Ascending aorta (tissue), 2 donors: Measurements from ENCODE around the gene BARX2. TPM values are rescaled to one million over a fixed set of nuclear protein-coding genes. Genes with fewer than 3 reads are reported as not detected.

Experiments used
- DNase-seq, 2 donors: peaks; one replicate each; pipeline ENCODE4 v3.0.0-alpha.2; 2019; ENCODE audit warnings: low spot score in 2 of 2
- H3K27ac ChIP-seq, 2 donors: fragments of 200-600 bp; sonication (generic); one replicate each; pipeline ENCODE4 v1.5.1; 2016 to 2017; ENCODE audit warnings: mild to moderate bottlenecking in 1 of 2
- H3K27me3 ChIP-seq: fragments of 200-600 bp; sonication (generic); one replicate; pipeline ENCODE4 v1.5.1; 2017
- H3K36me3 ChIP-seq, 2 donors: fragments of 200-600 bp; sonication (generic); one replicate each; pipeline ENCODE4 v1.5.1; 2016
- H3K4me1 ChIP-seq, 2 donors: fragments of 200-600 bp; sonication (generic); one replicate each; pipeline ENCODE4 v1.5.1; 2016 to 2017; ENCODE audit warnings: mild to moderate bottlenecking in 1 of 2
- H3K4me3 ChIP-seq, 2 donors: fragments of 200-600 bp; sonication (generic); one replicate each; pipeline ENCODE4 v1.5.1; 2016 to 2017; ENCODE audit warnings: mild to moderate bottlenecking in 1 of 2
- H3K9me3 ChIP-seq, 2 donors: fragments of 200-600 bp; sonication (generic); one replicate each; pipeline ENCODE4 v1.5.1; 2016
- intact Hi-C: fragments of 100-400 bp; cut with DNase I; formaldehyde crosslinking; loops from one replicate; pipeline ENCODE4 v1.15.1; 2023
- total RNA-seq: library from RNA; depleted of rRNA; stranded (reverse); fragments of >200 nt; gene quantifications from one replicate; pipeline ENCODE4 v1.1.0, GENCODE V29; 2016
- TF ChIP-seq, protein P1 (sequence below), 3 experiments: fragments of 200-600 bp in 2 of 3; fragments of 450-650 bp in 1 of 3; sonication (generic) in 2 of 3; IDR thresholded peaks; one replicate each; pipeline ENCODE4 v1.5.1; 2016 to 2019; ENCODE audit warnings: antibody characterized with exemption in 3 of 3, mild to moderate bottlenecking in 1 of 3, moderate library complexity in 1 of 3

Gene BARX2
- total RNA-seq, 1 donor from 2014 or later = not detected

DNA sequence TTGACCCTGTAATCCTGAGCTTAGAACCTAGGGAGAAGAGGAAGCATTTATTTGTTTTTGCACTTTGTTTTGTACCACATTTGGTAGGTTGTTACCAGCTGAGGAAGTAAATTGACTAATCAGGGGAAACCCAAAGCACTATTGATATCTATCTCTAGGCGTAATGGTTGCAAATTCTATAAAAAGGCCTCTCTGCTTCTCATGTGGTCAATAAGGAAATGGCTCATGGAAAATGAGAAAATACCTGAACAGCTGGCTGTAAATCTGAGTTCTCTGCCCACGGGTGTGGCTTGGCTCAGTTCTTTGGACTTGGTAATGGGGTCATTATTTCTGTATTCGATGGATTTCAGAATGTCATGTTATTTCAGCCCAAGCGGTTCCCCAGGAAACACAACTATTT, 42.4 kb downstream of the BARX2 start:
- H3K27ac ChIP-seq = no peak overlapping the region
- no peak overlapping the region for H3K4me3 ChIP-seq
- intact Hi-C loops = no loop called here
- H3K36me3 ChIP-seq = no peaks in the 10 kb centered on the region
- TF ChIP-seq, protein P1, sequence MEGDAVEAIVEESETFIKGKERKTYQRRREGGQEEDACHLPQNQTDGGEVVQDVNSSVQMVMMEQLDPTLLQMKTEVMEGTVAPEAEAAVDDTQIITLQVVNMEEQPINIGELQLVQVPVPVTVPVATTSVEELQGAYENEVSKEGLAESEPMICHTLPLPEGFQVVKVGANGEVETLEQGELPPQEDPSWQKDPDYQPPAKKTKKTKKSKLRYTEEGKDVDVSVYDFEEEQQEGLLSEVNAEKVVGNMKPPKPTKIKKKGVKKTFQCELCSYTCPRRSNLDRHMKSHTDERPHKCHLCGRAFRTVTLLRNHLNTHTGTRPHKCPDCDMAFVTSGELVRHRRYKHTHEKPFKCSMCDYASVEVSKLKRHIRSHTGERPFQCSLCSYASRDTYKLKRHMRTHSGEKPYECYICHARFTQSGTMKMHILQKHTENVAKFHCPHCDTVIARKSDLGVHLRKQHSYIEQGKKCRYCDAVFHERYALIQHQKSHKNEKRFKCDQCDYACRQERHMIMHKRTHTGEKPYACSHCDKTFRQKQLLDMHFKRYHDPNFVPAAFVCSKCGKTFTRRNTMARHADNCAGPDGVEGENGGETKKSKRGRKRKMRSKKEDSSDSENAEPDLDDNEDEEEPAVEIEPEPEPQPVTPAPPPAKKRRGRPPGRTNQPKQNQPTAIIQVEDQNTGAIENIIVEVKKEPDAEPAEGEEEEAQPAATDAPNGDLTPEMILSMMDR (IDR thresholded peaks at IDR 0.05) = no peak
- H3K9me3 ChIP-seq = no peaks in the 10 kb centered on the region
- no peaks in the 10 kb centered on the region for H3K27me3 ChIP-seq
- no peaks in the 10 kb centered on the region for H3K4me1 ChIP-seq
- DNase-seq = no peak

DNA sequence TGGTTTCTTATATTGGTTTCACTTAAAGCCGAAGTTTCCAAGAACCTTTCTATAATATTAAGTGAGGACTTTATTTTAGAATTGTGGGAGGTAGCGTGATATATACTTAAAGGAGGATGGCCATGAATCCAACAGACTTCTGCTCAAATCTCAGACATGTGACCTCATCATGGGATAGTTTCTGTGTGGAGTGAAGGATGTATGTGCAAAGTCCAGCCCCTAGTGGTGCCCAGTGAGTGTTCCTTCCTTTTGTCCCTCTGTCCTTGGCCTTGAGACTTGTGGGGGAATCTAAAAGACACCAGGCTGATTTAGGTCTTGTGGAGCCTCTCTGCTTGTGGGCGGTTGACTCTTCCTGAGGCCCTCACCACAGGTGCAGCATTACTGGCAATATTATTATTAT, 43.7 kb downstream of the BARX2 start:
- no peaks in the 10 kb centered on the region for H3K36me3 ChIP-seq
- no peak for DNase-seq
- TF ChIP-seq, protein P1 (IDR thresholded peaks at IDR 0.05) = no peak
- H3K4me3 ChIP-seq = no peak overlapping the region
- no peaks in the 10 kb centered on the region for H3K4me1 ChIP-seq
- intact Hi-C loops = no loop called here
- H3K9me3 ChIP-seq = no peaks in the 10 kb centered on the region
- no peak overlapping the region for H3K27ac ChIP-seq
- H3K27me3 ChIP-seq = no peaks in the 10 kb centered on the region

DNA sequence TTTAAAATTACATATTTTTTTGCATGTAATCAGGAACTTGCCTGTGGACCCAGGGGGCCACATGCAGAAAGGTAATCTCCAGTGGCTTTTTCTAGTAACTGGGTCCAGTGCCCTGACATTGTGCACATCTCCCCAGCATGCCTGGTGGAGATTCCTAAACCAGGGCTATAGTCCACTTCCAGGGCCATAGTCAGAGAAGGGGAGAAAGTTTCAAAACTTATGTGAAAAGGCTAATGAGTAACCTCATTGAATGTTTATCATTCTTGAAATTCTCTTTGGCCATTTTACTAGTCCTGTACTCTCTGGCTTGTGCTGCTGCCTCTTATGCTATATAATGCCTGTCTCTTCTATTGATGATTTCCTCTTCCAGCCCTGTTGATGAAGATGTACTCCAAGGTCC, 47.8 kb downstream of the BARX2 start:
- no peaks in the 10 kb centered on the region for H3K27me3 ChIP-seq
- no peak for DNase-seq
- no peak overlapping the region for H3K27ac ChIP-seq
- no peaks in the 10 kb centered on the region for H3K4me1 ChIP-seq
- H3K9me3 ChIP-seq = no peaks in the 10 kb centered on the region
- no peak overlapping the region for H3K4me3 ChIP-seq
- TF ChIP-seq, protein P1 (IDR thresholded peaks at IDR 0.05) = no peak
- H3K36me3 ChIP-seq = no peaks in the 10 kb centered on the region
- intact Hi-C loops = no loop called here

DNA sequence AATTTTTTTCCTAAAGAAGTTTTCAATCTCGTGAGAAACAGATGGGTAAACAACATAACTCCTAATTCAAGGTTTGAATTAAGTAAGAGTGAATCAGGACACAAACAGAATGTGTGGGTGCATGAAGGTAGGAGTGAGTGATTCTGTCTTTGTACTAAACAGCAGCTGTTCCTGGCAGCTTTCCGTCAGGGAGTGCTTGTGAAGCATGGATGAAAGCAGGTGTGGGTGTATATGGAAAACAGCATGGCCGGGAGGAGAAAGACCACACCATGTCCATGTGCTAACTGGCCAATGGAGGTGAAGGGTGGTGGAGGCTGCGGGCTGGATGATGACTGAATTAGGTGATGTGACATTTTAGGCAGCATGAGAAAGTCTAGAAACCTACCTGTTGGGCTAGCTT, 49.6 kb downstream of the BARX2 start:
- Histone ChIP-seq H3K9me3 (no peaks in the 10 kb centered on the region), H3K36me3 (no peaks in the 10 kb centered on the region), H3K4me1 (no peaks in the 10 kb centered on the region), H3K27ac (no peak overlapping the region), H3K27me3 (no peaks in the 10 kb centered on the region), H3K4me3 (no peak overlapping the region)
- DNase-seq = no peak
- TF ChIP-seq, protein P1 (IDR thresholded peaks at IDR 0.05) = no peak
- intact Hi-C loops = no loop called here

DNA sequence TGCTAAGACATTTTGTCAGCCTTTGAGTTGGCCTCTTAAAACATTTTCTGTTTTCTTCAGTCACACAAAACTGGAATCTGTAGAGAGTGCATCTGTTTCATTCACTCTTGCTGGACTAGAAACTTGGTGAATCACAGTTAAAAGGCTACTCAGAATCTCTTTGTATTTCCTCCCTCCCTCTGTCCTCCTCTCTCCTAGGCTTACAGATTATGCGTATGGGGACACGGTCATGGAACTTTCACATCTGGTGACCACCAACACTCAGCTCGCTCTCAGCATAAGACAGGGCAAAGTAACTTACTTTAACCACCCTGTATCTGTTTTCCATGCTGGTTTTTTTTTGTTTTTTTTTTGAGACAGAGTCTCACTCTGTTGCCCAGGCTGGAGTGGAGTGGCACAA, 50.4 kb downstream of the BARX2 start:
- TF ChIP-seq, protein P1 (IDR thresholded peaks at IDR 0.05) = no peak
- no peaks in the 10 kb centered on the region for H3K27me3 ChIP-seq
- DNase-seq = no peak
- no peaks in the 10 kb centered on the region for H3K36me3 ChIP-seq
- intact Hi-C loops = no loop called here
- H3K27ac ChIP-seq = no peak overlapping the region
- no peak overlapping the region for H3K4me3 ChIP-seq
- no peaks in the 10 kb centered on the region for H3K4me1 ChIP-seq
- no peaks in the 10 kb centered on the region for H3K9me3 ChIP-seq

DNA sequence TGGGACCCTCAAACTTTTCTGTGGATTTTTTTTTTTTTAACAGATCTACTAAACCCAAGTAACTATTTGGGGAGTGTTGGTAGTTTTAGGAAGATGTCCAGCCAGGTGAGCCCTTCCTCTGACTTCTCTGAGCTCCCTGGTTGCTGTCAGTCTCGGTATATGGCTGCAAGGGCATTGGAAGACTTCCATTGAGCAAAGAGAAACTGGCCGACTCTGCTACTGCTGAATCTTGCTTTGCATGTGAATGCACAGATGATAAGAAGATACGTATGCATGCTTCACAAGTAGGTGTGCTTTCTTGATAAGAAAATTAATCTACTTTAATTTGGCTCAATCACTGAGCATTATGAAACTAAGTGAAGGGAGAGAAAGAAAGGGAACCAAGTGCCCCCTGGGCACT, 51.1 kb downstream of the BARX2 start:
- Histone ChIP-seq H3K36me3 (no peaks in the 10 kb centered on the region), H3K27me3 (no peaks in the 10 kb centered on the region), H3K4me3 (no peak overlapping the region), H3K9me3 (no peaks in the 10 kb centered on the region), H3K27ac (no peak overlapping the region), H3K4me1 (no peaks in the 10 kb centered on the region)
- DNase-seq = no peak
- intact Hi-C loops = no loop called here
- TF ChIP-seq, protein P1 (IDR thresholded peaks at IDR 0.05) = no peak
